PC-9 (cell line): ENCODE measurements around the gene P2RY8. TPM values are rescaled to one million over a fixed set of nuclear protein-coding genes. Genes with fewer than 3 reads are reported as not detected.

Source experiments
- Bru-seq: library from RNA; stranded (reverse); fragments of 400-500 nt; gene quantifications from one replicate; lab custom pipeline; 2021; lab: Mats Ljungman, UMichigan
- BruChase-seq, 2 experiments: library from RNA; stranded (reverse); fragments of 400-500 nt; gene quantifications; one replicate each; lab custom pipeline; 2021; lab: Mats Ljungman, UMichigan
- BruUV-seq: library from RNA; stranded (reverse); fragments of 400-500 nt; replicated peaks from 2 replicates; lab custom pipeline; 2021; lab: Mats Ljungman, UMichigan
- CTCF ChIA-PET: fragments of 300-600 bp; sonication (Branson Sonifier 250); formaldehyde crosslinking; loops from one replicate; lab custom pipeline; 2022; ENCODE audit warnings: antibody characterized with exemption; lab: Charles Lee
- POLR2A ChIA-PET: fragments of 300-600 bp; sonication (Branson Sonifier 250); formaldehyde crosslinking; loops from one replicate; lab custom pipeline; 2022; ENCODE audit warnings: antibody characterized with exemption; ENCODE audit not compliant: unreplicated experiment; lab: Charles Lee
- DNase-seq, 2 experiments: peaks; one replicate each; pipeline versions ENCODE4 v3.0.0 to v3.0.0-alpha.2; 2015 to 2022; ENCODE audit warnings: mixed read lengths in 1 of 2
- H2AFZ ChIP-seq: fragments of 200-600 bp; sonication (generic); 2 replicates; pipeline ENCODE4 v1.8.1; 2017; ENCODE audit warnings: antibody characterized with exemption
- H3F3A ChIP-seq: fragments of 200-600 bp; sonication (generic); 2 replicates; pipeline ENCODE4 v1.8.1; 2017; ENCODE audit warnings: antibody characterized with exemption, mild to moderate bottlenecking, low read depth; ENCODE audit not compliant: insufficient read depth
- H3K27ac ChIP-seq: fragments of 200-600 bp; sonication (generic); 2 replicates; pipeline ENCODE4 v1.6.1; 2016; ENCODE audit warnings: mixed run types
- H3K27me3 ChIP-seq: fragments of 200-600 bp; sonication (generic); 2 replicates; pipeline ENCODE4 v1.6.1; 2016; ENCODE audit warnings: low read depth, mixed run types; ENCODE audit not compliant: insufficient read depth
- H3K36me3 ChIP-seq: fragments of 200-600 bp; sonication (generic); 2 replicates; pipeline ENCODE4 v1.6.1; 2016; ENCODE audit warnings: low read depth, mixed run types
- H3K4me1 ChIP-seq: fragments of 200-600 bp; sonication (generic); replicated peaks from 2 replicates; pipeline ENCODE4 v1.6.1; 2016; ENCODE audit warnings: mixed run types; ENCODE audit not compliant: insufficient read depth
- H3K4me2 ChIP-seq: fragments of 200-600 bp; sonication (generic); 2 replicates; pipeline ENCODE4 v1.6.1; 2017; ENCODE audit warnings: mixed run types
- H3K4me3 ChIP-seq: fragments of 200-600 bp; sonication (generic); 2 replicates; pipeline ENCODE4 v1.6.1; 2016; ENCODE audit warnings: mixed run types
- H3K79me2 ChIP-seq: fragments of 200-600 bp; sonication (generic); 2 replicates; pipeline ENCODE4 v1.6.1; 2017; ENCODE audit warnings: low read depth, mixed run types
- H3K9me2 ChIP-seq: fragments of 200-600 bp; sonication (generic); 2 replicates; pipeline ENCODE4 v1.8.1; 2017; ENCODE audit warnings: mild to moderate bottlenecking; ENCODE audit not compliant: insufficient read depth
- H3K9me3 ChIP-seq: fragments of 200-600 bp; sonication (generic); 2 replicates; pipeline ENCODE4 v1.8.1; 2016; ENCODE audit warnings: low read depth; ENCODE audit not compliant: insufficient read depth
- H4K20me1 ChIP-seq: fragments of 200-600 bp; sonication (generic); 2 replicates; pipeline ENCODE4 v1.8.1; 2017; ENCODE audit not compliant: insufficient read depth
- CTCF ChIP-seq: fragments of 200-600 bp; sonication (generic); conservative IDR thresholded peaks from 2 replicates; pipeline ENCODE4 v1.6.1; 2017; ENCODE audit warnings: mixed run types, antibody characterized with exemption, mild to moderate bottlenecking, moderate library complexity
- EZH2 ChIP-seq: fragments of 200-600 bp; sonication (generic); IDR thresholded peaks from 2 replicates; pipeline ENCODE4 v1.8.0; 2017; ENCODE audit warnings: antibody characterized with exemption, low read depth
- intact Hi-C: fragments of 100-400 bp; cut with micrococcal nuclease; formaldehyde crosslinking; loops from one replicate; pipeline ENCODE4 v1.10.0; 2022; ENCODE audit not compliant: unreplicated experiment
- long read RNA-seq: library from polyadenylated mRNA; stranded (forward); transcript quantifications from one replicate; pipeline ENCODE4 v2.0.0, GENCODE V29; 2022
- total RNA-seq: library from RNA; stranded (reverse); gene quantifications from 2 replicates; pipeline ENCODE4 v1.2.3, GENCODE V29; 2021

The P2RY8 gene
- total RNA-seq (not detected in 2 replicates), Bru-seq, nascent RNA (percentile 8 among the genes with signal in this experiment), BruChase-seq, experiment 1, labeled RNA remaining after a 2-hour chase (percentile 5 among the genes with signal in this experiment), BruChase-seq, experiment 2, labeled RNA remaining after a 6-hour chase (percentile 7 among the genes with signal in this experiment)
- long read RNA-seq, result 0 reads

GRCh38 chrX:1537031-1537715 lies at the start of gene P2RY8:
TSS of gene P2RY8 (minus strand) at chrX:1537185. CDS start at chrX:1466558, 70,627 bp downstream.
- Histone ChIP-seq H3K36me3 (no peaks in the 10 kb centered on the region), H3K4me1 (no peaks in the 10 kb centered on the region), H3K79me2 (no peaks in the 10 kb centered on the region), H2AFZ (no peak within 1 kb of the TSS), H3K27ac (no peak within 1 kb of the TSS), H3K27me3 (no peaks in the 10 kb centered on the region), H3F3A (no peaks in the 10 kb centered on the region; the same call in 1 of the 2 replicates), H3K4me2 (peak within 1 kb of the TSS; percentile 23; the same call in 1 of the 2 replicates), H3K9me2 (no peaks in the 10 kb centered on the region), H3K9me3 (no peaks in the 10 kb centered on the region), H3K4me3 (no peak within 1 kb of the TSS), H4K20me1 (no peaks in the 10 kb centered on the region)
- BruUV-seq, result no TSS peak
- intact Hi-C loops, result no loop called here
- TF ChIP-seq EZH2 (no peak), CTCF (no peak)
- DNase-seq, result peak; percentile 30 to 69
- ChIA-PET CTCF (no interaction called here), POLR2A (no interaction called here)

- Histone ChIP-seq H2AFZ (no peak overlapping the region), H3F3A (peaks cover 19% of the 10 kb centered on the region; the same call in 1 of the 2 replicates), H3K27ac (no peak overlapping the region), H3K4me3 (no peak overlapping the region), H3K9me3 (no peaks in the 10 kb centered on the region), H3K4me2 (no peak overlapping the region), H3K36me3 (no peaks in the 10 kb centered on the region), H4K20me1 (no peaks in the 10 kb centered on the region), H3K79me2 (no peaks in the 10 kb centered on the region), H3K27me3 (no peaks in the 10 kb centered on the region), H3K9me2 (no peaks in the 10 kb centered on the region), H3K4me1 (0 out of 2 replicates have a peak, but pooled peaks cover 11% of the 10 kb centered on the region)
- POLR2A ChIA-PET, result no interaction called here
- no peak for TF ChIP-seq EZH2
- no peak for DNase-seq
- no TSS peak for BruUV-seq
- CTCF ChIA-PET, result no interaction called here
- intact Hi-C loops, result loop anchor here (5.0 kb wide), 1 partner anchor 342 kb away; no protein-coding TSS in a partner anchor
Measured at GRCh38 chrX:1584237-1585011, 47.4 kb upstream of the P2RY8 start.

GRCh38 chrX:1582686-1583437 lies 45.9 kb upstream of the P2RY8 start:
- Histone ChIP-seq H2AFZ (peak overlapping the region; percentile 71; the same call in 1 of the 2 replicates), H3K9me2 (no peaks in the 10 kb centered on the region), H3K36me3 (no peaks in the 10 kb centered on the region), H4K20me1 (no peaks in the 10 kb centered on the region), H3K79me2 (no peaks in the 10 kb centered on the region), H3K4me3 (no peak overlapping the region; the same call in 1 of the 2 replicates), H3K4me2 (peak overlapping the region; percentile 73), H3K27ac (no peak overlapping the region), H3F3A (peaks cover 17% of the 10 kb centered on the region; the same call in 1 of the 2 replicates), H3K27me3 (no peaks in the 10 kb centered on the region), H3K9me3 (no peaks in the 10 kb centered on the region), H3K4me1 (0 out of 2 replicates have a peak, but pooled peaks cover 11% of the 10 kb centered on the region)
- no peak for TF ChIP-seq EZH2
- TF ChIP-seq CTCF, result no peak
- ChIA-PET CTCF (no interaction called here), POLR2A (no interaction called here)
- intact Hi-C loops, result loop anchor here (5.0 kb wide), 1 partner anchor 341 kb away; no protein-coding TSS in a partner anchor
- no TSS peak for BruUV-seq
- peak in 1 of 2 experiments; percentile 73 for DNase-seq
